ENCODE data around the gene FXYD5. TPM values are rescaled to one million over a fixed set of nuclear protein-coding genes. Genes with fewer than 3 reads are reported as not detected.

FXYD5 gene
- total RNA-seq, 1 experiment from 2014 or later, result 12.7 TPM

- BruUV-seq (replicated peaks), result no TSS peak
- H3K27ac ChIP-seq (ENCODE audit: low read depth, low read length, poor library complexity, severe bottlenecking), result no peak overlapping the region
- CTCF ChIA-PET, result no interaction called here
- H3K9me3 ChIP-seq (ENCODE audit: low read depth, low read length, poor library complexity, severe bottlenecking), result no peaks in the 10 kb centered on the region
- DNase-seq (ENCODE audit: low spot score), result no peak
- no peak for TF ChIP-seq EZH2 (IDR thresholded peaks at IDR 0.05; ENCODE audit: borderline replicate concordance, low read depth, low read length, poor library complexity, severe bottlenecking)
- no peak for TF ChIP-seq CTCF (conservative IDR thresholded peaks at IDR 0.05; ENCODE audit: low read depth, low read length)
- no peak overlapping the region for H3K4me3 ChIP-seq (ENCODE audit: low read depth, low read length, poor library complexity, severe bottlenecking)
- no peaks in the 10 kb centered on the region for H3K36me3 ChIP-seq (ENCODE audit: insufficient read depth, low read length, poor library complexity, severe bottlenecking)
- intact Hi-C loops (cut with micrococcal nuclease; ENCODE audit: unreplicated experiment), result no loop called here
- peaks cover 11% of the 10 kb centered on the region for H3K4me1 ChIP-seq (ENCODE audit: insufficient read depth, low read length, poor library complexity, severe bottlenecking)
- H3K27me3 ChIP-seq (replicated peaks; ENCODE audit: insufficient read depth, low read depth, low read length, poor library complexity), result no peaks in the 10 kb centered on the region
- POLR2A ChIA-PET (ENCODE audit: low non-redundant PET), result no interaction called here
These were observed 34.0 kb upstream of the FXYD5 start for GRCh38 chr19:35120492-35120891.

- Histone ChIP-seq H3K36me3 (ENCODE audit: insufficient read depth, low read length, poor library complexity, severe bottlenecking) (no peaks in the 10 kb centered on the region), H3K9me3 (ENCODE audit: low read depth, low read length, poor library complexity, severe bottlenecking) (no peaks in the 10 kb centered on the region), H3K27me3 (replicated peaks; ENCODE audit: insufficient read depth, low read depth, low read length, poor library complexity) (no peaks in the 10 kb centered on the region), H3K4me3 (ENCODE audit: low read depth, low read length, poor library complexity, severe bottlenecking) (no peak overlapping the region), H3K4me1 (ENCODE audit: insufficient read depth, low read length, poor library complexity, severe bottlenecking) (peaks cover 11% of the 10 kb centered on the region), H3K27ac (ENCODE audit: low read depth, low read length, poor library complexity, severe bottlenecking) (no peak overlapping the region)
- CTCF ChIA-PET, result no interaction called here
- DNase-seq (ENCODE audit: low spot score), result no peak
- intact Hi-C loops (cut with micrococcal nuclease; ENCODE audit: unreplicated experiment), result no loop called here
- no TSS peak for BruUV-seq (replicated peaks)
- POLR2A ChIA-PET (ENCODE audit: low non-redundant PET), result no interaction called here
- TF ChIP-seq CTCF (conservative IDR thresholded peaks at IDR 0.05; ENCODE audit: low read depth, low read length), result no peak
- no peak for TF ChIP-seq EZH2 (IDR thresholded peaks at IDR 0.05; ENCODE audit: borderline replicate concordance, low read depth, low read length, poor library complexity, severe bottlenecking)
These were observed 33.6 kb upstream of the FXYD5 start for GRCh38 chr19:35120898-35121297.

- POLR2A ChIA-PET (ENCODE audit: low non-redundant PET), result no interaction called here
- Histone ChIP-seq H3K36me3 (ENCODE audit: insufficient read depth, low read length, poor library complexity, severe bottlenecking) (no peaks in the 10 kb centered on the region), H3K27me3 (replicated peaks; ENCODE audit: insufficient read depth, low read depth, low read length, poor library complexity) (no peaks in the 10 kb centered on the region), H3K4me1 (ENCODE audit: insufficient read depth, low read length, poor library complexity, severe bottlenecking) (peaks cover 11% of the 10 kb centered on the region), H3K9me3 (ENCODE audit: low read depth, low read length, poor library complexity, severe bottlenecking) (no peaks in the 10 kb centered on the region), H3K27ac (ENCODE audit: low read depth, low read length, poor library complexity, severe bottlenecking) (no peak overlapping the region), H3K4me3 (ENCODE audit: low read depth, low read length, poor library complexity, severe bottlenecking) (no peak overlapping the region)
- CTCF ChIA-PET, result no interaction called here
- BruUV-seq (replicated peaks), result no TSS peak
- DNase-seq (ENCODE audit: low spot score), result no peak
- TF ChIP-seq CTCF (conservative IDR thresholded peaks at IDR 0.05; ENCODE audit: low read depth, low read length) (no peak), EZH2 (IDR thresholded peaks at IDR 0.05; ENCODE audit: borderline replicate concordance, low read depth, low read length, poor library complexity, severe bottlenecking) (no peak)
- intact Hi-C loops (cut with micrococcal nuclease; ENCODE audit: unreplicated experiment), result no loop called here
These were observed 31.6 kb upstream of the FXYD5 start for GRCh38 chr19:35122687-35123551.

Measured in A673 (cell line).